ENCODE results near the gene RHBG.

- TF ChIP-seq CTCF (IDR thresholded peaks at IDR 0.05 in 4 of 5, conservative IDR thresholded peaks at IDR 0.05 in 1 of 5) (peak; percentile 83 to 96 (median 93)), POLR2A (IDR thresholded peaks at IDR 0.05) (no peak)
These were observed 16.6 kb downstream of the RHBG start for GRCh38 chr1:156385534-156386031.

All from gastrocnemius medialis (tissue), 4 donors.